ENCODE data around the gene LLGL1. TPM values are rescaled to one million over a fixed set of nuclear protein-coding genes. Genes with fewer than 3 reads are reported as not detected.

The LLGL1 gene
- total and polyA plus RNA-seq, 3 donors from 2014 or later, result 24.2 to 46.8 (median 40.0) TPM

- intact Hi-C loops (cut with DNase I; ENCODE audit: low total_unique reads), result no loop called here
- Histone ChIP-seq H3K27ac (no peak overlapping the region), H3K4me1 (peaks cover 25% of the 10 kb centered on the region), H3K9me3 (no peaks in the 10 kb centered on the region), H3K27me3 (no peaks in the 10 kb centered on the region), H3K4me3 (no peak overlapping the region), H3K36me3 (ENCODE audit: low read depth, missing control alignments) (no peaks in the 10 kb centered on the region)
- TF ChIP-seq POLR2A (IDR thresholded peaks at IDR 0.05) (no peak), CTCF (IDR thresholded peaks at IDR 0.05) (no peak)
- DNase-seq, result no peak
- 64 to 74% methylated on average over 5 of the region's 5 CpGs for WGBS, 2 donors
These were observed 30.2 kb upstream of the LLGL1 start for GRCh38 chr17:18195246-18195645.

- 74 to 81% methylated on average over 3 of the region's 3 CpGs for WGBS, 2 donors
- no peak overlapping the region for H3K27ac ChIP-seq
- H3K9me3 ChIP-seq, result no peaks in the 10 kb centered on the region
- peaks cover 24% of the 10 kb centered on the region for H3K4me1 ChIP-seq
- H3K36me3 ChIP-seq (ENCODE audit: low read depth, missing control alignments), result no peaks in the 10 kb centered on the region
- DNase-seq, result no peak
- intact Hi-C loops (cut with DNase I; ENCODE audit: low total_unique reads), result no loop called here
- TF ChIP-seq POLR2A (IDR thresholded peaks at IDR 0.05) (no peak), CTCF (IDR thresholded peaks at IDR 0.05) (no peak)
- no peak overlapping the region for H3K4me3 ChIP-seq
- H3K27me3 ChIP-seq, result no peaks in the 10 kb centered on the region
These were observed 27.8 kb upstream of the LLGL1 start for GRCh38 chr17:18197535-18198194.

GRCh38 chr17:18198530-18198929 lies 26.9 kb upstream of the LLGL1 start:
- no peak for DNase-seq
- Histone ChIP-seq H3K4me1 (peaks cover 24% of the 10 kb centered on the region), H3K4me3 (no peak overlapping the region), H3K27me3 (no peaks in the 10 kb centered on the region), H3K36me3 (ENCODE audit: low read depth, missing control alignments) (no peaks in the 10 kb centered on the region), H3K9me3 (no peaks in the 10 kb centered on the region), H3K27ac (no peak overlapping the region)
- TF ChIP-seq CTCF (IDR thresholded peaks at IDR 0.05) (no peak), POLR2A (IDR thresholded peaks at IDR 0.05) (no peak)
- WGBS, 2 donors, result 38 to 44% methylated on average over 4 of the region's 4 CpGs
- intact Hi-C loops (cut with DNase I; ENCODE audit: low total_unique reads), result no loop called here

- Histone ChIP-seq H3K9me3 (no peaks in the 10 kb centered on the region), H3K27ac (no peak overlapping the region), H3K27me3 (no peaks in the 10 kb centered on the region), H3K4me3 (no peak overlapping the region), H3K36me3 (ENCODE audit: low read depth, missing control alignments) (no peaks in the 10 kb centered on the region), H3K4me1 (peaks cover 24% of the 10 kb centered on the region)
- no peak for TF ChIP-seq POLR2A (IDR thresholded peaks at IDR 0.05)
- no peak for TF ChIP-seq CTCF (IDR thresholded peaks at IDR 0.05)
- no peak for DNase-seq
- intact Hi-C loops (cut with DNase I; ENCODE audit: low total_unique reads), result no loop called here
- WGBS, 2 donors, result 69 to 80% methylated on average over 3 to 4 of the region's 4 CpGs
These were observed 24.3 kb upstream of the LLGL1 start for GRCh38 chr17:18201108-18201507.

GRCh38 chr17:18203308-18203707 lies 22.1 kb upstream of the LLGL1 start:
- Histone ChIP-seq H3K36me3 (ENCODE audit: low read depth, missing control alignments) (no peaks in the 10 kb centered on the region), H3K27me3 (no peaks in the 10 kb centered on the region), H3K27ac (no peak overlapping the region), H3K4me3 (no peak overlapping the region), H3K9me3 (no peaks in the 10 kb centered on the region), H3K4me1 (peaks cover 12% of the 10 kb centered on the region)
- no peak for DNase-seq
- intact Hi-C loops (cut with DNase I; ENCODE audit: low total_unique reads), result no loop called here
- no peak for TF ChIP-seq POLR2A (IDR thresholded peaks at IDR 0.05)
- no peak for TF ChIP-seq CTCF (IDR thresholded peaks at IDR 0.05)
- 76 to 78% methylated on average over 3 to 7 of the region's 7 CpGs for WGBS, 2 donors
